Breast epithelium (tissue), 4 donors: ENCODE data around the gene POLR2F. TPM values are rescaled to one million over a fixed set of nuclear protein-coding genes. Genes with fewer than 3 reads are reported as not detected.

ENCODE experiments used
- DNase-seq, 2 donors: peaks; one replicate each; pipeline ENCODE4 v3.0.0-alpha.2; 2019; ENCODE audit warnings: low spot score in 2 of 2
- H3K27ac ChIP-seq, 2 donors: fragments of 200-600 bp; sonication (generic) in 1 of 2; one replicate each; pipeline ENCODE4 v1.5.1; 2016 to 2019; ENCODE audit warnings: mild to moderate bottlenecking in 1 of 2
- H3K27me3 ChIP-seq, 2 donors: fragments of 200-600 bp; sonication (generic) in 1 of 2; one replicate each; pipeline versions ENCODE4 v1.5.1 to v1.6.0; 2017 to 2019; ENCODE audit warnings: control low read depth in 1 of 2, mild to moderate bottlenecking in 1 of 2
- H3K36me3 ChIP-seq: fragments of 200-600 bp; one replicate; pipeline ENCODE4 v1.5.1; 2019
- H3K4me1 ChIP-seq, 2 donors: fragments of 200-600 bp; sonication (generic); one replicate each; pipeline ENCODE4 v1.5.1; 2016 to 2019; ENCODE audit warnings: control low read depth in 1 of 2
- H3K4me3 ChIP-seq, 3 donors: fragments of 200-600 bp; sonication (generic); 1 replicate in 2 of 3; 2 replicates in 1 of 3; pipeline ENCODE4 v1.5.1; 2016 to 2019; ENCODE audit warnings: mild to moderate bottlenecking in 3 of 3, moderate library complexity in 2 of 3
- H3K9me3 ChIP-seq, 2 donors: fragments of 200-600 bp; sonication (generic) in 1 of 2; one replicate each; pipeline ENCODE4 v1.5.1; 2016 to 2019; ENCODE audit warnings: control low read depth in 1 of 2
- CTCF ChIP-seq, 3 donors: fragments of 450-650 bp; IDR thresholded peaks; one replicate each; pipeline ENCODE4 v1.5.1; 2016 to 2017; ENCODE audit warnings: antibody characterized with exemption in 3 of 3, mild to moderate bottlenecking in 3 of 3, moderate library complexity in 3 of 3
- POLR2A ChIP-seq: fragments of 450-650 bp; IDR thresholded peaks from one replicate; pipeline ENCODE4 v1.6.1; 2016; ENCODE audit warnings: antibody characterized with exemption, mild to moderate bottlenecking, moderate library complexity
- POLR2AphosphoS5 ChIP-seq, 3 donors: sonication (generic); formaldehyde crosslinking; IDR thresholded peaks; one replicate each; pipeline ENCODE4 v1.6.1; 2017; ENCODE audit warnings: antibody characterized with exemption in 3 of 3
- intact Hi-C: fragments of 100-400 bp; cut with DNase I; formaldehyde crosslinking; loops from one replicate; pipeline ENCODE4 v1.15.1; 2023; ENCODE audit warnings: low total_unique reads
- total RNA-seq, 3 donors: library from RNA; depleted of rRNA; stranded (reverse); fragments of >200 nt; gene quantifications; one replicate each; pipeline ENCODE4 v1.1.0, GENCODE V29; 2016

The POLR2F gene
- 10 to 100 TPM; 66.7 to 93.7 (median 82.4) TPM for total RNA-seq

DNA sequence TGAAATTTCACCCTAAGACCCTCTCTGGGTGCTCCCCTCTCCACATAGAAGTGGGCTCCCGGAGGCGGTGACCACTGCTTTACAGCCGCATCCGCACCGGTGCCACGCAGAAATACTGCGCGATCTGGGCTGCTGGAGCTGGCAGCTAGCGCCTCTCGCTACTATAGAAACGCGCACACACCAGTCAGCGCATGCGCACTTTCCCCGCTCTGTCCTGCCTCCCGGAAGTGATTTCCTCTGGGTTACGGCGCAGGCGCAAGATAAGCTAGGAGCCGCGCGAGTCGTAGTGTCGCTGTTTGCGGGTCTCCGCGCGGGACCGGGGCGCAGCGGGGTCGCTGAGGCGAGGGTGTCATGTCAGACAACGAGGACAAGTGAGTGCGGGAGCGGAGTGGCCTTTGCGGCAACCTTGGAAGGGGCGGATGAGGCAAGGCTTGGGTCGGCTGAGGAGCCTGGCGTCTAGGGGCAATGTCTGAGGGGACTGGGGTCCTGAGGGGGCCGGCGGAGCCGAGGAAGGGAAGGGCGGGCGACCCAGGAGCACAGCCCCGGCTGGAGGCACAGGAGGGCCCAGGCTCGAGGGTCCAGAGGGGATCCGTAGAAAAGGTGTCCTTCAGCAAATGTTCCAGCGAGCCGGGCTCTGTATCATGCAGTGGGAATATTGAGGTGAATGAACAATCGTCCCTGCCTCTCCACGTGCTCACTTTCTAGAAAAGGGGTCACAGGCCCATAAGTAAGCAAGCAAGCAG lies at the start of gene POLR2F, which contains the start of gene C22orf23:
TSS of gene POLR2F (plus strand) at position 263 of the 743 bp plus-strand sequence. CDS start at position 352, 89 bp downstream.
TSS of gene C22orf23 (minus strand) at position 165 of the 743 bp plus-strand sequence. CDS start 452 bp downstream, outside the sequence.
- DNase-seq = peak; percentile 91 to 96
- no peaks in the 10 kb centered on the region for H3K27me3 ChIP-seq
- peak within 1 kb of the TSS; percentile 78 to 88 for H3K27ac ChIP-seq
- intact Hi-C loops = no loop called here
- H3K36me3 ChIP-seq = peaks cover 7% of the 10 kb centered on the region
- no peaks in the 10 kb centered on the region for H3K9me3 ChIP-seq
- TF ChIP-seq POLR2A (peak; percentile 35), POLR2AphosphoS5 (IDR thresholded peaks at IDR 0.05) (peak; percentile 25 to 81 (median 61)), CTCF (IDR thresholded peaks at IDR 0.05) (no peak)
- peak within 1 kb of the TSS; percentile 82 to 99 (median 94) for H3K4me3 ChIP-seq
- H3K4me1 ChIP-seq = peaks cover 0 to 5% of the 10 kb centered on the region in 2 donors

GRCh38 chr22:37904572-37905533 lies 48.6 kb upstream of the POLR2F start:
- DNase-seq = no peak
- H3K4me3 ChIP-seq = peak overlapping the region; percentile 66 to 84 (median 69)
- no peaks in the 10 kb centered on the region for H3K36me3 ChIP-seq
- no peaks in the 10 kb centered on the region for H3K9me3 ChIP-seq
- peaks cover 5 to 8% of the 10 kb centered on the region in 2 donors for H3K4me1 ChIP-seq
- H3K27me3 ChIP-seq = no peaks in the 10 kb centered on the region
- intact Hi-C loops = no loop called here
- peak overlapping the region; percentile 90 to 96 for H3K27ac ChIP-seq
- no peak for TF ChIP-seq CTCF (IDR thresholded peaks at IDR 0.05)
- TF ChIP-seq POLR2AphosphoS5 (IDR thresholded peaks at IDR 0.05) = peak in 1 of 3 donors; percentile 74

GRCh38 chr22:37905534-37906363 lies 47.8 kb upstream of the POLR2F start, which contains the start of gene MICALL1:
TSS of gene MICALL1 (plus strand) at chr22:37906297. CDS start at chr22:37906423, 126 bp downstream.
- intact Hi-C loops = no loop called here
- H3K9me3 ChIP-seq = no peaks in the 10 kb centered on the region
- H3K36me3 ChIP-seq = no peaks in the 10 kb centered on the region
- peaks cover 5 to 8% of the 10 kb centered on the region in 2 donors for H3K4me1 ChIP-seq
- TF ChIP-seq POLR2AphosphoS5 (IDR thresholded peaks at IDR 0.05) (no peak), CTCF (IDR thresholded peaks at IDR 0.05) (peak in 1 of 3 donors; percentile 47)
- no peaks in the 10 kb centered on the region for H3K27me3 ChIP-seq
- DNase-seq = peak; percentile 58 to 64
- H3K4me3 ChIP-seq = peak within 1 kb of the TSS; percentile 66 to 84 (median 69)
- H3K27ac ChIP-seq = peak within 1 kb of the TSS; percentile 90 to 96

- Histone ChIP-seq H3K27ac (peak overlapping the region; percentile 86 to 96), H3K4me3 (peak overlapping the region; percentile 66 to 84 (median 69)), H3K9me3 (no peaks in the 10 kb centered on the region), H3K27me3 (no peaks in the 10 kb centered on the region), H3K4me1 (peaks cover 5 to 8% of the 10 kb centered on the region in 2 donors), H3K36me3 (no peaks in the 10 kb centered on the region)
- TF ChIP-seq POLR2AphosphoS5 (IDR thresholded peaks at IDR 0.05) = no peak
- no peak for TF ChIP-seq CTCF (IDR thresholded peaks at IDR 0.05)
- TF ChIP-seq POLR2A = no peak
- DNase-seq = no peak
- intact Hi-C loops = no loop called here
These were observed 47.0 kb upstream of the POLR2F start for GRCh38 chr22:37906364-37907008.
